Ovary (tissue), 3 donors: ENCODE results near the gene PPP5C.

Experiments
- CTCF ChIP-seq, 3 donors: fragments of 450-650 bp in 2 of 3; fragments of 200-600 bp in 1 of 3; IDR thresholded peaks; one replicate each; pipeline versions ENCODE4 v1.5.1 to v1.8.0; 2016 to 2022; ENCODE audit warnings: antibody characterized with exemption in 3 of 3, mild to moderate bottlenecking in 1 of 3
- POLR2A ChIP-seq: fragments of 450-650 bp; IDR thresholded peaks from one replicate; pipeline ENCODE4 v1.6.1; 2017; ENCODE audit warnings: antibody characterized with exemption, mild to moderate bottlenecking, moderate library complexity
- donor health status: DM: no; HTN: no; CAD: no.

GRCh38 chr19:46411925-46412649 lies 65.2 kb downstream of the PPP5C start:
- TF ChIP-seq CTCF (IDR thresholded peaks at IDR 0.05) (no peak), POLR2A (no peak)
